Measurements from ENCODE around the gene RXRA.

GRCh38 chr9:134398756-134399155, 72.5 kb downstream of the RXRA start:
- TF ChIP-seq ELK4 (IDR thresholded peaks at IDR 0.05; ENCODE audit: borderline replicate concordance, low read depth, low read length) (no peak), PRDM2 (tag by site-specific recombination; IDR thresholded peaks at IDR 0.05; ENCODE audit: borderline replicate concordance) (no peak), REST (tag by site-specific recombination; IDR thresholded peaks at IDR 0.05) (no peak)
- TF ChIP-seq, protein P1, sequence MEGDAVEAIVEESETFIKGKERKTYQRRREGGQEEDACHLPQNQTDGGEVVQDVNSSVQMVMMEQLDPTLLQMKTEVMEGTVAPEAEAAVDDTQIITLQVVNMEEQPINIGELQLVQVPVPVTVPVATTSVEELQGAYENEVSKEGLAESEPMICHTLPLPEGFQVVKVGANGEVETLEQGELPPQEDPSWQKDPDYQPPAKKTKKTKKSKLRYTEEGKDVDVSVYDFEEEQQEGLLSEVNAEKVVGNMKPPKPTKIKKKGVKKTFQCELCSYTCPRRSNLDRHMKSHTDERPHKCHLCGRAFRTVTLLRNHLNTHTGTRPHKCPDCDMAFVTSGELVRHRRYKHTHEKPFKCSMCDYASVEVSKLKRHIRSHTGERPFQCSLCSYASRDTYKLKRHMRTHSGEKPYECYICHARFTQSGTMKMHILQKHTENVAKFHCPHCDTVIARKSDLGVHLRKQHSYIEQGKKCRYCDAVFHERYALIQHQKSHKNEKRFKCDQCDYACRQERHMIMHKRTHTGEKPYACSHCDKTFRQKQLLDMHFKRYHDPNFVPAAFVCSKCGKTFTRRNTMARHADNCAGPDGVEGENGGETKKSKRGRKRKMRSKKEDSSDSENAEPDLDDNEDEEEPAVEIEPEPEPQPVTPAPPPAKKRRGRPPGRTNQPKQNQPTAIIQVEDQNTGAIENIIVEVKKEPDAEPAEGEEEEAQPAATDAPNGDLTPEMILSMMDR (tag by site-specific recombination; IDR thresholded peaks at IDR 0.05), result no peak

All from HEK293 (cell line).